GM12878 (cell line): ENCODE data around the gene MEP1B. TPM values are rescaled to one million over a fixed set of nuclear protein-coding genes. Genes with fewer than 3 reads are reported as not detected.
"Not testable (repeated sequence)": the region's sequence is repeated elsewhere in the genome, so short reads cannot be mapped to it uniquely, and the experiment has no call there.

Source experiments
- ATAC-seq: fragments of 200-7000 bp; cut with Tn5 transposase; 3 replicates; pipeline ENCODE4 v1.9.1; 2020; ENCODE audit warnings: mild to moderate bottlenecking, moderate library complexity
- BruUV-seq: library from RNA; stranded (reverse); fragments of 400-500 nt; replicated peaks from 2 replicates; lab custom pipeline; 2021; lab: Mats Ljungman, UMichigan
- CTCF ChIA-PET: fragments of 300-600 bp; sonication (Branson Sonifier 250); formaldehyde crosslinking; extraction: SDS; loops from one replicate; lab custom pipeline; 2021; ENCODE audit warnings: inconsistent platforms; lab: Yijun Ruan, JAX
- POLR2A ChIA-PET: fragments of 350-600 bp; formaldehyde crosslinking; extraction: SDS; loops from one replicate; lab custom pipeline; 2021; ENCODE audit warnings: inconsistent platforms; lab: Charles Lee
- RAD21 ChIA-PET: fragments of 300-600 bp; sonication (Branson Sonifier 250); formaldehyde crosslinking; loops from one replicate; lab custom pipeline; 2023; ENCODE audit warnings: antibody characterized with exemption; ENCODE audit not compliant: unreplicated experiment; lab: Charles Lee
- SMC1A ChIA-PET: fragments of 300-600 bp; sonication (Branson Sonifier 250); formaldehyde crosslinking; loops from one replicate; lab custom pipeline; 2023; ENCODE audit not compliant: unreplicated experiment, uncharacterized antibody; lab: Charles Lee
- DNase-seq: peaks from one replicate; pipeline ENCODE4 v3.0.0-alpha.2; 2011; ENCODE audit warnings: low read depth, low spot score
- FAIRE-seq: peaks from 3 replicates; lab custom pipeline; 2011; peaks lifted over from hg19 to GRCh38; lab: Jason Lieb, UNC
- H2AFZ ChIP-seq: 2 replicates; pipeline ENCODE4 v1.6.0; 2011; ENCODE audit warnings: low read depth, low read length, control low read depth; ENCODE audit not compliant: control insufficient read depth
- H3K27ac ChIP-seq: 2 replicates; pipeline ENCODE4 v1.5.1; 2011; ENCODE audit warnings: control low read depth; ENCODE audit not compliant: control insufficient read depth, insufficient read depth
- H3K27me3 ChIP-seq, 2 experiments: replicated peaks in 1 of 2; 2 replicates each; pipeline versions ENCODE4 v1.6.0 to v1.6.1; 2011; ENCODE audit warnings: low read length in 1 of 2; ENCODE audit not compliant: control insufficient read depth in 2 of 2, insufficient read depth in 2 of 2
- H3K36me3 ChIP-seq, 2 experiments: 2 replicates each; pipeline ENCODE4 v1.5.1; 2011; ENCODE audit warnings: low read length in 1 of 2; ENCODE audit not compliant: control insufficient read depth in 2 of 2, insufficient read depth in 2 of 2
- H3K4me1 ChIP-seq: 2 replicates; pipeline ENCODE4 v1.6.1; 2011; ENCODE audit warnings: mild to moderate bottlenecking, low read length, moderate library complexity, mixed read lengths; ENCODE audit not compliant: control insufficient read depth, insufficient read depth
- H3K4me2 ChIP-seq: 2 replicates; pipeline ENCODE4 v1.6.0; 2011; ENCODE audit warnings: control low read depth; ENCODE audit not compliant: control insufficient read depth, insufficient read depth
- H3K4me3 ChIP-seq: fragments of 200-600 bp; sonication (generic); 2 replicates; pipeline ENCODE4 v1.5.1; 2016
- H3K79me2 ChIP-seq: 2 replicates; pipeline ENCODE4 v1.6.0; 2011; ENCODE audit warnings: low read length; ENCODE audit not compliant: control insufficient read depth, insufficient read depth
- H3K9ac ChIP-seq: 2 replicates; pipeline ENCODE4 v1.8.0; 2011; ENCODE audit warnings: low read length, control low read depth, mixed read lengths; ENCODE audit not compliant: control insufficient read depth, insufficient read depth
- H3K9me3 ChIP-seq: replicated peaks from 3 replicates; pipeline ENCODE4 v1.5.1; 2011; ENCODE audit warnings: mild to moderate bottlenecking, low read length; ENCODE audit not compliant: control insufficient read depth, insufficient read depth
- H4K20me1 ChIP-seq: 2 replicates; pipeline ENCODE4 v1.6.0; 2011; ENCODE audit not compliant: control insufficient read depth, insufficient read depth
- E4F1 ChIP-seq: fragments of 450-650 bp; IDR thresholded peaks from 2 replicates; pipeline ENCODE4 v1.6.1; 2018; ENCODE audit warnings: borderline replicate concordance, mild to moderate bottlenecking; ENCODE audit not compliant: partially characterized antibody
- ESRRA ChIP-seq: IDR thresholded peaks from 2 replicates; pipeline ENCODE4 v1.6.1; 2012; ENCODE audit warnings: mild to moderate bottlenecking, low read length, improper control_type of control experiment
- HCFC1 ChIP-seq: fragments of 150-350 bp; IDR thresholded peaks from 2 replicates; pipeline ENCODE4 v1.6.1; 2014; ENCODE audit warnings: low read length
- IRF4 ChIP-seq: IDR thresholded peaks from 2 replicates; pipeline ENCODE4 v1.6.1; 2011; ENCODE audit warnings: low read depth, low read length
- MLLT1 ChIP-seq: fragments of 450-650 bp; IDR thresholded peaks from 2 replicates; pipeline ENCODE4 v1.6.1; 2016; ENCODE audit warnings: mild to moderate bottlenecking
- RELA ChIP-seq: fragments of 450-650 bp; IDR thresholded peaks from 2 replicates; pipeline ENCODE4 v1.8.0; 2014; ENCODE audit warnings: borderline replicate concordance; ENCODE audit not compliant: partially characterized antibody
- SMC3 ChIP-seq: IDR thresholded peaks from 2 replicates; pipeline ENCODE4 v1.6.1; 2011; ENCODE audit warnings: low read length, improper control_type of control experiment, borderline replicate concordance
- TAF1 ChIP-seq: IDR thresholded peaks from 2 replicates; pipeline ENCODE4 v1.6.1; 2011; ENCODE audit warnings: mild to moderate bottlenecking, low read depth, low read length, borderline replicate concordance
- ZBTB40 ChIP-seq: fragments of 450-650 bp; IDR thresholded peaks from 2 replicates; pipeline ENCODE4 v1.6.1; 2016; ENCODE audit warnings: mild to moderate bottlenecking, moderate library complexity, borderline replicate concordance
- WGBS: methylation state at CpG from one replicate; pipeline ENCODE4 v1.1.6; 2016; ENCODE audit warnings: low lambda C conversion rate; ENCODE audit not compliant: insufficient replicate concordance, insufficient coverage; ENCODE audit errors: missing lambda C conversion rate; 5-methylcytosine and 5-hydroxymethylcytosine counted together
- in situ Hi-C: fragments of 300-500 bp; cut with MboI; formaldehyde crosslinking; loops from 9 replicates; pipeline ENCODE4 v1.14.3; 2018; ENCODE audit warnings: mixed read lengths
- intact Hi-C: fragments of 100-400 bp; cut with micrococcal nuclease; formaldehyde crosslinking; loops from one replicate; pipeline ENCODE4 v1.14.2; 2022; ENCODE audit not compliant: unreplicated experiment
- polyA plus RNA-seq, 11 experiments: library from polyadenylated mRNA; depleted of rRNA in 4 of 11; unstranded in 6 of 11; stranded (reverse) in 5 of 11; fragments of >200 nt; fragmentation: Nextera tagmentation in 4 of 11; fragmentation: Illumina TruSeq in 1 of 11; extraction: Ambion mirVana in 4 of 11; extraction: Trizol in 1 of 11; gene quantifications; 1 replicate in 1 of 11; 2 replicates in 10 of 11; pipeline versions ENCODE4 v1.2.1 to v1.2.3, GENCODE V29; 2011 to 2016; ENCODE audit warnings: inconsistent platforms in 2 of 11, missing spikeins in 2 of 11, low read depth in 1 of 11
- total RNA-seq, 4 experiments: library from RNA; depleted of rRNA in 3 of 4; stranded (reverse); fragments of >200 nt in 3 of 4; fragmentation: Illumina TruSeq in 1 of 4; extraction: Trizol in 1 of 4; gene quantifications; 2 replicates each; pipeline versions ENCODE4 v1.2.1 to v1.2.3, GENCODE V29; 2013 to 2021

The MEP1B gene
- total and polyA plus RNA-seq, 10 of the 15 experiments (the other 5 are each of a cell fraction or from before 2014, with no cell fraction given) = 0.04 to 0.05 TPM; not detected in 8

GRCh38 chr18:32176745-32177144 lies 13.1 kb upstream of the MEP1B start:
- 4% methylated on average over 1 of the region's 1 CpG for WGBS
- ATAC-seq, POLR2A ChIA-PET, intact Hi-C loops, SMC1A ChIA-PET, H3K79me2 ChIP-seq, FAIRE-seq, DNase-seq, H2AFZ ChIP-seq, BruUV-seq, H3K9ac ChIP-seq, H4K20me1 ChIP-seq, RAD21 ChIA-PET, H3K36me3 ChIP-seq, in situ Hi-C loops, H3K27me3 ChIP-seq, H3K9me3 ChIP-seq, H3K4me2 ChIP-seq, H3K4me1 ChIP-seq, H3K27ac ChIP-seq, H3K4me3 ChIP-seq: not testable (repeated sequence)
- CTCF ChIA-PET = interaction anchor here (0.6 kb wide), 1 partner anchor 104 kb away, joined by 3 read pairs; no protein-coding TSS in a partner anchor

- FAIRE-seq (no peak), DNase-seq (no peak), ATAC-seq (no peak)
- Histone ChIP-seq H3K27me3 (no peaks in the 10 kb centered on the region), H3K4me1 (no peaks in the 10 kb centered on the region), H4K20me1 (no peaks in the 10 kb centered on the region), H3K9me3 (no peaks in the 10 kb centered on the region), H3K79me2 (no peaks in the 10 kb centered on the region), H3K36me3 (no peaks in the 10 kb centered on the region), H2AFZ (no peak overlapping the region), H3K4me2 (no peak overlapping the region), H3K9ac (no peak overlapping the region), H3K4me3 (no peak overlapping the region), H3K27ac (no peak overlapping the region)
- ChIA-PET POLR2A (no interaction called here), RAD21 (no interaction called here), CTCF (no interaction called here), SMC1A (no interaction called here)
- intact Hi-C loops (no loop called here), in situ Hi-C loops (no loop called here)
- WGBS = 0% methylated on average over 3 of the region's 3 CpGs
- BruUV-seq = no TSS peak
- TF ChIP-seq E4F1 (no peak), ZBTB40 (no peak), HCFC1 (no peak), TAF1 (no peak), ESRRA (no peak), MLLT1 (no peak), RELA (no peak), SMC3 (no peak), IRF4 (no peak)
These were observed 12.3 kb upstream of the MEP1B start for GRCh38 chr18:32177530-32177929.
